ENCODE measurements around the gene USP25. TPM values are rescaled to one million over a fixed set of nuclear protein-coding genes. Genes with fewer than 3 reads are reported as not detected.

The USP25 gene
- total RNA-seq, 1 experiment from 2014 or later, result 26.0 TPM

DNA sequence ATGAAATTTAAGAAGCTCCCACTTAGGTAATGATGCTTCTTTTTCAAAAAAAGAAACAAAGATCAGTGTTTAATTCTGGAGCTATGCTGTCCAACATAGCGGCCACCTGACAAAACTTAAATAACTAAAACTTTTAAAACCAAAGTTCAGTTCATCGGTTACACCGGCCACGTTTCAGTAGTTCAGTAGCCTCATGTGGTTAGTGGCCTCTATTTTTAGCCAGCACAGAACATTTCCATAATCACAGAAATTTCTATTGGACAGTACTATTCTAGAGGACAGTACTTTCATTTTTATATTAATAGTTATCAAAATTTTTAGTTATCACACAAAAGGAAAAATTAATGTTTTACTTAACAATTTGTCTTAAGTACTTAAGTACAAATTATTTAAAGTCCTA is 141.0 kb downstream of the USP25 start:
- no peaks in the 10 kb centered on the region for H3K79me2 ChIP-seq (ENCODE audit: low read depth)
- POLR2A ChIA-PET (ENCODE audit: unreplicated experiment), result no interaction called here
- CTCF ChIA-PET, result no interaction called here
- DNase-seq, result no peak
- no TSS peak for BruUV-seq (replicated peaks)
- H3K27me3 ChIP-seq (ENCODE audit: insufficient read depth, low read depth), result no peaks in the 10 kb centered on the region
- no peak overlapping the region for H3K27ac ChIP-seq
- H4K20me1 ChIP-seq (ENCODE audit: insufficient read depth), result no peaks in the 10 kb centered on the region; the same call in 1 of the 2 replicates
- peaks cover 15% of the 10 kb centered on the region; the same call in 1 of the 2 replicates for H3K36me3 ChIP-seq (ENCODE audit: low read depth)
- TF ChIP-seq EZH2 (IDR thresholded peaks at IDR 0.05; ENCODE audit: low read depth), result no peak
- TF ChIP-seq, protein P1, sequence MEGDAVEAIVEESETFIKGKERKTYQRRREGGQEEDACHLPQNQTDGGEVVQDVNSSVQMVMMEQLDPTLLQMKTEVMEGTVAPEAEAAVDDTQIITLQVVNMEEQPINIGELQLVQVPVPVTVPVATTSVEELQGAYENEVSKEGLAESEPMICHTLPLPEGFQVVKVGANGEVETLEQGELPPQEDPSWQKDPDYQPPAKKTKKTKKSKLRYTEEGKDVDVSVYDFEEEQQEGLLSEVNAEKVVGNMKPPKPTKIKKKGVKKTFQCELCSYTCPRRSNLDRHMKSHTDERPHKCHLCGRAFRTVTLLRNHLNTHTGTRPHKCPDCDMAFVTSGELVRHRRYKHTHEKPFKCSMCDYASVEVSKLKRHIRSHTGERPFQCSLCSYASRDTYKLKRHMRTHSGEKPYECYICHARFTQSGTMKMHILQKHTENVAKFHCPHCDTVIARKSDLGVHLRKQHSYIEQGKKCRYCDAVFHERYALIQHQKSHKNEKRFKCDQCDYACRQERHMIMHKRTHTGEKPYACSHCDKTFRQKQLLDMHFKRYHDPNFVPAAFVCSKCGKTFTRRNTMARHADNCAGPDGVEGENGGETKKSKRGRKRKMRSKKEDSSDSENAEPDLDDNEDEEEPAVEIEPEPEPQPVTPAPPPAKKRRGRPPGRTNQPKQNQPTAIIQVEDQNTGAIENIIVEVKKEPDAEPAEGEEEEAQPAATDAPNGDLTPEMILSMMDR (conservative IDR thresholded peaks at IDR 0.05), result no peak
- no peaks in the 10 kb centered on the region for H3K9me3 ChIP-seq (ENCODE audit: insufficient read depth, low read depth)
- no peak overlapping the region for H2AFZ ChIP-seq
- intact Hi-C loops (cut with micrococcal nuclease; ENCODE audit: unreplicated experiment), result no loop called here
- H3K4me1 ChIP-seq (replicated peaks; ENCODE audit: insufficient read depth), result peaks cover 8% of the 10 kb centered on the region
- no peaks in the 10 kb centered on the region; the same call in 1 of the 2 replicates for H3F3A ChIP-seq (ENCODE audit: insufficient read depth, low read depth)
- H3K4me2 ChIP-seq, result no peak overlapping the region
- no peaks in the 10 kb centered on the region for H3K9me2 ChIP-seq (ENCODE audit: insufficient read depth)
- no peak overlapping the region for H3K4me3 ChIP-seq

- H3K9me3 ChIP-seq (ENCODE audit: insufficient read depth, low read depth), result no peaks in the 10 kb centered on the region
- no TSS peak for BruUV-seq (replicated peaks)
- H3K79me2 ChIP-seq (ENCODE audit: low read depth), result no peaks in the 10 kb centered on the region
- no peaks in the 10 kb centered on the region for H3K9me2 ChIP-seq (ENCODE audit: insufficient read depth)
- H3K27ac ChIP-seq, result no peak overlapping the region
- intact Hi-C loops (cut with micrococcal nuclease; ENCODE audit: unreplicated experiment), result no loop called here
- no peaks in the 10 kb centered on the region; the same call in 1 of the 2 replicates for H4K20me1 ChIP-seq (ENCODE audit: insufficient read depth)
- TF ChIP-seq, protein P1 (conservative IDR thresholded peaks at IDR 0.05), result no peak
- TF ChIP-seq EZH2 (IDR thresholded peaks at IDR 0.05; ENCODE audit: low read depth), result no peak
- no peak overlapping the region for H3K4me2 ChIP-seq
- ChIA-PET CTCF (no interaction called here), POLR2A (ENCODE audit: unreplicated experiment) (no interaction called here)
- no peak for DNase-seq
- H3F3A ChIP-seq (ENCODE audit: insufficient read depth, low read depth), result no peaks in the 10 kb centered on the region
- peaks cover 8% of the 10 kb centered on the region for H3K4me1 ChIP-seq (replicated peaks; ENCODE audit: insufficient read depth)
- H2AFZ ChIP-seq, result no peak overlapping the region
- no peaks in the 10 kb centered on the region for H3K27me3 ChIP-seq (ENCODE audit: insufficient read depth, low read depth)
- peaks cover 19% of the 10 kb centered on the region; the same call in 1 of the 2 replicates for H3K36me3 ChIP-seq (ENCODE audit: low read depth)
- H3K4me3 ChIP-seq, result no peak overlapping the region
Measured at GRCh38 chr21:15872236-15872635, 142.5 kb downstream of the USP25 start.

DNA sequence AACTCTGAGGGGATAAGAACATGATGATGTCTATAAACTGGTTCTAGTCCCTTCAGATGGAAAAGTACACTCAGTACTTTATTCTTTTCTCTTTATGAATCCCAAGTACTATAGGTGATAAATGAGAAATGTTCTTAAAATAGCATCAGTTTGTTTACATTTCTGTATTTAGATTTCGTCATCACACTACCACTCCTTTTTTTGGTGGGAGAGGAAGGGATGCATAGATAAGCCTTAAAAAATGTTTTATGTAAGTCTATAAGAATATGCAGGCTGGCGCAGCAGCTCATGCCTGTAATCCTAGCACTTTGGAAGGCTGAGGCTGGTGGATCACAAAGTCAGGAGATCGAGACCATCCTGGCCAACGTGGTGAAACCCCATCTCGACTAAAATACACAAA is 144.8 kb downstream of the USP25 start:
- ChIA-PET POLR2A (ENCODE audit: unreplicated experiment) (no interaction called here), CTCF (no interaction called here)
- no peak for TF ChIP-seq EZH2 (IDR thresholded peaks at IDR 0.05; ENCODE audit: low read depth)
- TF ChIP-seq, protein P1 (conservative IDR thresholded peaks at IDR 0.05), result no peak
- Histone ChIP-seq H3K27me3 (ENCODE audit: insufficient read depth, low read depth) (no peaks in the 10 kb centered on the region), H2AFZ (no peak overlapping the region), H3K79me2 (ENCODE audit: low read depth) (no peaks in the 10 kb centered on the region), H3K36me3 (ENCODE audit: low read depth) (peaks cover 23% of the 10 kb centered on the region; the same call in 1 of the 2 replicates), H3F3A (ENCODE audit: insufficient read depth, low read depth) (no peaks in the 10 kb centered on the region), H3K4me1 (replicated peaks; ENCODE audit: insufficient read depth) (peaks cover 8% of the 10 kb centered on the region), H3K27ac (no peak overlapping the region), H3K9me3 (ENCODE audit: insufficient read depth, low read depth) (no peaks in the 10 kb centered on the region), H3K4me2 (no peak overlapping the region), H3K9me2 (ENCODE audit: insufficient read depth) (no peaks in the 10 kb centered on the region), H3K4me3 (no peak overlapping the region), H4K20me1 (ENCODE audit: insufficient read depth) (no peaks in the 10 kb centered on the region)
- DNase-seq, result peak in 1 of 2 experiments; percentile 42
- intact Hi-C loops (cut with micrococcal nuclease; ENCODE audit: unreplicated experiment), result no loop called here
- no TSS peak for BruUV-seq (replicated peaks)

All from PC-9 (cell line).